Muscle of back (tissue), 11 donors: ENCODE data around the gene CLASP2. TPM values are rescaled to one million over a fixed set of nuclear protein-coding genes. Genes with fewer than 3 reads are reported as not detected.
"Not testable (repeated sequence)": the region's sequence is repeated elsewhere in the genome, so short reads cannot be mapped to it uniquely, and the experiment has no call there.

Source experiments
- DNase-seq, 3 donors: peaks; one replicate each; pipeline versions ENCODE4 v3.0.0 to v3.0.0-alpha.2; 2013
- polyA plus RNA-seq, 10 donors: library from polyadenylated mRNA; unstranded; fragments of 120-200 nt; gene quantifications; one replicate each; pipeline ENCODE4 v1.2.1, GENCODE V29; 2013; ENCODE audit not compliant: insufficient read length in 10 of 10

Gene CLASP2
- polyA plus RNA-seq, 10 donors: 33.9 to 60.8 (median 46.3) TPM

GRCh38 chr3:33544126-33544525 is 173.9 kb downstream of the CLASP2 start:
- peak in 1 of 3 donors; percentile 1 for DNase-seq

GRCh38 chr3:33543601-33544000 is 174.5 kb downstream of the CLASP2 start:
- DNase-seq: no peak

- no peak for DNase-seq
Measured at GRCh38 chr3:33541918-33542317, 176.1 kb downstream of the CLASP2 start.

- DNase-seq: no peak
Measured at GRCh38 chr3:33538678-33539339, 179.2 kb downstream of the CLASP2 start.

- DNase-seq: no peak
Measured at GRCh38 chr3:33537133-33537532, 180.9 kb downstream of the CLASP2 start.

- DNase-seq: no peak
Measured at GRCh38 chr3:33526787-33527186, 191.3 kb downstream of the CLASP2 start.

GRCh38 chr3:33525232-33525631 is 192.8 kb downstream of the CLASP2 start:
- no peak for DNase-seq

GRCh38 chr3:33523093-33523667 is 194.9 kb downstream of the CLASP2 start:
- DNase-seq: no peak

- no peak for DNase-seq
Measured at GRCh38 chr3:33521736-33522135, 196.3 kb downstream of the CLASP2 start.

GRCh38 chr3:33513262-33513863 is 204.7 kb downstream of the CLASP2 start:
- DNase-seq: no peak

GRCh38 chr3:33505027-33505426 is 213.0 kb downstream of the CLASP2 start:
- no peak for DNase-seq

GRCh38 chr3:33496449-33496848 is 221.6 kb downstream of the CLASP2 start:
- DNase-seq: no peak

- DNase-seq: no peak
Measured at GRCh38 chr3:33491721-33492120, 226.3 kb downstream of the CLASP2 start.

GRCh38 chr3:33490641-33491241 is 227.3 kb downstream of the CLASP2 start:
- no peak for DNase-seq

- DNase-seq: no peak
Measured at GRCh38 chr3:33488683-33489082, 229.4 kb downstream of the CLASP2 start.

- DNase-seq: no peak
Measured at GRCh38 chr3:33488246-33488645, 229.8 kb downstream of the CLASP2 start.

- peak; percentile 8 to 54 (median 14) for DNase-seq
Measured at GRCh38 chr3:33482111-33482521, 235.9 kb downstream of the CLASP2 start.

GRCh38 chr3:33474896-33475295 is 243.2 kb downstream of the CLASP2 start:
- DNase-seq: no peak

GRCh38 chr3:33473813-33474212 is 244.2 kb downstream of the CLASP2 start:
- DNase-seq: no peak

GRCh38 chr3:33467786-33468185 is 250.3 kb downstream of the CLASP2 start:
- DNase-seq: no peak

GRCh38 chr3:33461097-33461496 is 257.0 kb downstream of the CLASP2 start:
- no peak for DNase-seq

GRCh38 chr3:33459577-33459976 is 258.5 kb downstream of the CLASP2 start:
- not testable (repeated sequence) for DNase-seq

- no peak for DNase-seq
Measured at GRCh38 chr3:33458446-33458845, 259.6 kb downstream of the CLASP2 start.
